Airway epithelial cell (primary cell): ENCODE results near the gene AP3S1. TPM values are rescaled to one million over a fixed set of nuclear protein-coding genes. Genes with fewer than 3 reads are reported as not detected.

Experiments
- total RNA-seq: library from RNA; depleted of rRNA; stranded (reverse); fragments of >200 nt; gene quantifications from 2 replicates; pipeline ENCODE4 v1.2.3, GENCODE V29; 2015

The AP3S1 gene
- total RNA-seq = 87.0 and 224 TPM in 2 replicates

DNA sequence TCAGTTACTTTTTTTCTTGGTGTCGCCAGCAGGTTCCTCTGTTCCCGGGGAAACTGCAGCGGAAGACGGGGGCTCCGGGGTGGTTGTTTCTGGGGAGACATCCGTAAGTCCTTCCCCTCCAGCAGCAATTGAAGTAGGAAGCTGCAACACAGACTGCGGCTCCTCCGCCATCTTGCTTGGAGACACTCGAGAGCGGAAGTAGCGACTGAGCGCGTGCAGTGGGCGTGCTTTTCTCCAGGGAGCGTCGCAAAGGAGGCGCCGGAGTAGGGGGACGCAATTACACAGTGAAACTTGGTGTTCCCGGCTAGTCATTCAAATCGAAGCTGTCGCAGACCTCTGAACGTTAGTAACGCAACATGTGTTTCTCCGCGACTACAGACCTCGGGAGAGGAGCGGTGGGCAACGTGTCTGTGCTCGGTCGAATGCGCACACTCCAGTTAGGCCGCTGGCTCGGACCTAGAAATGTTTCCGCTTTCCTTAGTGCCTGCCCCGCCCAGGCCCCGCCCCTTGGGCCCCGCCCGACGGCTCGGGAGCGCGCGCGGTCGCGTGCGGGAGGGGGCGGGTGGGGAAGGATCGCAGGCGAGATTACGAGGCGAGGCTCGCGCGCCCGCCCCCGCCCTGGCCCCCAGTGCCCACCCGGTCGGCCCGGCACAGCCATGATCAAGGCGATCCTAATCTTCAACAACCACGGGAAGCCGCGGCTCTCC is at the start of gene AP3S1, which contains the start of gene ATG12:
AP3S1 (plus strand) TSS at position 554 of the 707 bp plus-strand sequence; CDS start at position 657, 103 bp downstream.
ATG12 (minus strand) TSS at position 184 of the 707 bp plus-strand sequence; CDS start at position 171, 13 bp downstream.

GRCh38 chr5:115816226-115817081 is 25.3 kb upstream of the AP3S1 start, which contains the start of gene CDO1:
TSS of gene CDO1 (minus strand) at chr5:115816659. CDS start at chr5:115816397, 262 bp downstream.

GRCh38 chr5:115962239-115962564 is 120.5 kb downstream of the AP3S1 start, which contains the start of gene LVRN:
TSS of gene LVRN (plus strand) at chr5:115962475. CDS start at chr5:115962618, 143 bp downstream.

Other genes starting within 250 kb of the AP3S1 start
- gene TICAM2, start 239.5 kb upstream of the AP3S1 start, total RNA-seq = 0.56 and 1.1 TPM in 2 replicates
- gene TMED7, start 215.9 kb upstream of the AP3S1 start, total RNA-seq = 60.9 and 82.9 TPM in 2 replicates
- gene CDO1, start 25.3 kb upstream of the AP3S1 start, total RNA-seq = not detected in 2 replicates
- 14.3 and 23.7 TPM in 2 replicates for gene ATG12, start 370 bp upstream of the AP3S1 start, total RNA-seq
- 0.33 and 0.49 TPM in 2 replicates for gene LVRN, start 120.5 kb downstream of the AP3S1 start, total RNA-seq
- not detected in 2 replicates for gene ARL14EPL, start 190.5 kb downstream of the AP3S1 start, total RNA-seq
- 15.4 and 25.9 TPM in 2 replicates for gene COMMD10, start 243.1 kb downstream of the AP3S1 start, total RNA-seq